H1 (cell line): ENCODE measurements around the gene LHPP. TPM values are rescaled to one million over a fixed set of nuclear protein-coding genes. Genes with fewer than 3 reads are reported as not detected.

ENCODE experiments used
- CTCF ChIA-PET: fragments of 300-600 bp; sonication (Branson Sonifier 250); formaldehyde crosslinking; loops from one replicate; lab custom pipeline; 2021; ENCODE audit not compliant: partially characterized antibody; lab: Charles Lee
- POLR2A ChIA-PET: fragments of 300-600 bp; sonication (Branson Sonifier 250); formaldehyde crosslinking; loops from one replicate; lab custom pipeline; 2021; ENCODE audit warnings: inconsistent platforms; ENCODE audit not compliant: partially characterized antibody; lab: Charles Lee
- DNase-seq, 2 experiments: peaks; one replicate each; pipeline versions ENCODE4 v3.0.0 to v3.0.0-alpha.2; 2010 to 2022; ENCODE audit warnings: low spot score in 2 of 2, low read depth in 1 of 2, mixed read lengths in 1 of 2
- FAIRE-seq: peaks from 2 replicates; lab custom pipeline; 2011; peaks lifted over from hg19 to GRCh38; lab: Jason Lieb, UNC
- H2AFZ ChIP-seq: 2 replicates; pipeline ENCODE4 v1.8.1; 2012; ENCODE audit warnings: low read length, inconsistent platforms
- H2AK5ac ChIP-seq: 2 replicates; pipeline ENCODE4 v1.6.1; 2013; ENCODE audit warnings: low read depth, low read length
- H2BK120ac ChIP-seq: replicated peaks from 2 replicates; pipeline ENCODE3; 2013; ENCODE audit warnings: low read depth, low read length, inconsistent platforms
- H2BK12ac ChIP-seq: 2 replicates; pipeline ENCODE4 v1.6.1; 2013; ENCODE audit warnings: low read depth, low read length
- H2BK15ac ChIP-seq: 2 replicates; pipeline ENCODE4 v1.6.1; 2013; ENCODE audit warnings: low read length
- H2BK20ac ChIP-seq: 2 replicates; pipeline ENCODE4 v1.6.1; 2013; ENCODE audit warnings: low read length
- H2BK5ac ChIP-seq: 2 replicates; pipeline ENCODE4 v1.6.1; 2013; ENCODE audit warnings: low read depth, low read length
- H3K14ac ChIP-seq: 2 replicates; pipeline ENCODE4 v1.6.1; 2013; ENCODE audit warnings: inconsistent platforms; ENCODE audit not compliant: insufficient read length
- H3K18ac ChIP-seq: 2 replicates; pipeline ENCODE4 v1.6.1; 2013; ENCODE audit warnings: low read length; ENCODE audit errors: extremely low read depth
- H3K23ac ChIP-seq: 2 replicates; pipeline ENCODE4 v1.6.1; 2013; ENCODE audit warnings: inconsistent platforms; ENCODE audit not compliant: insufficient read length
- H3K23me2 ChIP-seq: 2 replicates; pipeline ENCODE4 v1.6.1; 2013; ENCODE audit warnings: low read depth, low read length
- H3K27ac ChIP-seq: 2 replicates; pipeline ENCODE4 v1.6.1; 2011; ENCODE audit warnings: low read depth, low read length, inconsistent platforms
- H3K27me3 ChIP-seq, 4 experiments: replicated peaks in 1 of 4; 1 replicate in 1 of 4; 2 replicates in 3 of 4; pipeline versions ENCODE4 v1.6.1 to v1.8.1; 2011 to 2013; ENCODE audit warnings: low read length in 3 of 4, mild to moderate bottlenecking in 3 of 4, inconsistent platforms in 2 of 4, mixed read lengths in 2 of 4, moderate library complexity in 1 of 4; ENCODE audit not compliant: control insufficient read depth in 3 of 4, insufficient read depth in 3 of 4; ENCODE audit errors: extremely low read depth in 1 of 4
- H3K36me3 ChIP-seq, 4 experiments: 2 replicates each; pipeline versions ENCODE4 v1.6.1 to v1.8.1; 2011 to 2013; ENCODE audit warnings: mild to moderate bottlenecking in 4 of 4, low read length in 3 of 4, moderate library complexity in 2 of 4, control low read depth in 1 of 4, inconsistent platforms in 1 of 4; ENCODE audit not compliant: insufficient read depth in 4 of 4, control insufficient read depth in 2 of 4
- H3K4ac ChIP-seq: replicated peaks from 2 replicates; pipeline ENCODE3; 2013; ENCODE audit warnings: low read length, low read depth, mixed read lengths, inconsistent platforms; ENCODE audit not compliant: insufficient read length
- H3K4me1 ChIP-seq, 4 experiments: replicated peaks in 1 of 4; 1 replicate in 1 of 4; 2 replicates in 3 of 4; pipeline versions ENCODE4 v1.6.1 to v1.8.1; 2011 to 2013; ENCODE audit warnings: low read length in 3 of 4, inconsistent platforms in 2 of 4, mixed read lengths in 1 of 4; ENCODE audit not compliant: insufficient read depth in 4 of 4, control insufficient read depth in 3 of 4
- H3K4me2 ChIP-seq, 2 experiments: 2 replicates each; pipeline versions ENCODE4 v1.6.1 to v1.8.1; 2011 to 2013; ENCODE audit warnings: low read depth in 2 of 2, low read length in 2 of 2, control low read depth in 1 of 2, inconsistent platforms in 1 of 2, mild to moderate bottlenecking in 1 of 2; ENCODE audit not compliant: insufficient read depth in 1 of 2
- H3K4me3 ChIP-seq, 4 experiments: fragments of 200-600, 300-600 bp in 1 of 4; sonication (generic), shearing (Covaris generic), sonication (Bioruptor Twin) in 1 of 4; 2 replicates each; pipeline versions ENCODE4 v1.5.1 to v1.8.1; 2011 to 2016; ENCODE audit warnings: low read length in 4 of 4, low read depth in 3 of 4, control low read depth in 2 of 4, inconsistent platforms in 2 of 4, mild to moderate bottlenecking in 2 of 4, mixed read lengths in 1 of 4, moderate library complexity in 1 of 4; ENCODE audit not compliant: insufficient read depth in 2 of 4; ENCODE audit errors: extremely low read depth in 1 of 4
- H3K56ac ChIP-seq: replicated peaks from 2 replicates; pipeline ENCODE3; 2013; ENCODE audit warnings: low read depth, mild to moderate bottlenecking, mixed read lengths, low read length, inconsistent platforms; ENCODE audit not compliant: insufficient read length
- H3K79me1 ChIP-seq: 2 replicates; pipeline ENCODE4 v1.6.1; 2013; ENCODE audit warnings: low read depth, low read length, control low read depth
- H3K79me2 ChIP-seq, 2 experiments: 2 replicates each; pipeline versions ENCODE4 v1.6.1 to v1.8.1; 2012 to 2013; ENCODE audit warnings: low read length in 2 of 2, mild to moderate bottlenecking in 2 of 2, inconsistent platforms in 1 of 2; ENCODE audit not compliant: insufficient read depth in 2 of 2, control insufficient read depth in 1 of 2
- H3K9ac ChIP-seq, 4 experiments: replicated peaks in 1 of 4; 1 replicate in 1 of 4; 2 replicates in 3 of 4; pipeline versions ENCODE4 v1.6.1 to v1.8.1; 2011 to 2013; ENCODE audit warnings: low read depth in 3 of 4, low read length in 3 of 4, control low read depth in 2 of 4, mild to moderate bottlenecking in 2 of 4, moderate library complexity in 2 of 4, inconsistent platforms in 1 of 4; ENCODE audit errors: extremely low read depth in 1 of 4
- H3K9me3 ChIP-seq, 2 experiments: 2 replicates each; pipeline versions ENCODE4 v1.6.1 to v1.8.1; 2012 to 2013; ENCODE audit warnings: mild to moderate bottlenecking in 2 of 2, moderate library complexity in 2 of 2, control low read depth in 1 of 2, inconsistent platforms in 1 of 2, low read depth in 1 of 2, low read length in 1 of 2, mixed read lengths in 1 of 2; ENCODE audit not compliant: insufficient read depth in 2 of 2
- H4K20me1 ChIP-seq, 2 experiments: replicated peaks in 1 of 2; 2 replicates each; pipeline versions ENCODE3 to v1.8.1; 2011 to 2013; ENCODE audit warnings: inconsistent platforms in 2 of 2, low read length in 2 of 2, mild to moderate bottlenecking in 1 of 2; ENCODE audit not compliant: insufficient read depth in 2 of 2, control insufficient read depth in 1 of 2
- H4K5ac ChIP-seq: 2 replicates; pipeline ENCODE4 v1.6.1; 2013; ENCODE audit warnings: low read length, low read depth, mixed read lengths, inconsistent platforms; ENCODE audit not compliant: insufficient read length
- H4K8ac ChIP-seq: 2 replicates; pipeline ENCODE4 v1.8.0; 2013; ENCODE audit warnings: mild to moderate bottlenecking, moderate library complexity, low read length, inconsistent platforms; ENCODE audit not compliant: insufficient read depth; ENCODE audit errors: extremely low read depth
- H4K91ac ChIP-seq: replicated peaks from 2 replicates; pipeline ENCODE3; 2013; ENCODE audit warnings: low read length, mixed read lengths, inconsistent platforms; ENCODE audit not compliant: insufficient read length
- CHD1 ChIP-seq: IDR thresholded peaks from 2 replicates; pipeline ENCODE4 v1.6.1; 2012; ENCODE audit warnings: low read depth, low read length, improper control_type of control experiment
- GABPA ChIP-seq: IDR thresholded peaks from 2 replicates; pipeline ENCODE4 v1.6.1; 2011; ENCODE audit warnings: mild to moderate bottlenecking, low read length, moderate library complexity, borderline replicate concordance; ENCODE audit not compliant: insufficient read depth
- HDAC2 ChIP-seq, 2 experiments: fragments of 300-600 bp in 1 of 2; sonication (generic) in 1 of 2; IDR thresholded peaks; 2 replicates each; pipeline ENCODE4 v1.6.1; 2011 to 2012; ENCODE audit warnings: low read depth in 2 of 2, low read length in 2 of 2, mild to moderate bottlenecking in 2 of 2, moderate library complexity in 2 of 2, borderline replicate concordance in 1 of 2, inconsistent platforms in 1 of 2
- JUN ChIP-seq: IDR thresholded peaks from 2 replicates; pipeline ENCODE4 v1.6.1; 2011; ENCODE audit warnings: low read depth, mild to moderate bottlenecking, improper control_type of control experiment, low read length
- JUND ChIP-seq: IDR thresholded peaks from 2 replicates; pipeline ENCODE4 v1.6.1; 2011; ENCODE audit warnings: mild to moderate bottlenecking, improper control_type of control experiment, low read length
- KDM1A ChIP-seq: fragments of 200-600, 300-600 bp; sonication (generic); IDR thresholded peaks from 2 replicates; pipeline ENCODE4 v1.7.1; 2016; ENCODE audit warnings: mild to moderate bottlenecking, low read length, borderline replicate concordance
- PHF8 ChIP-seq: fragments of 200-600 bp; sonication (generic); conservative IDR thresholded peaks from 2 replicates; pipeline ENCODE4 v1.7.1; 2012; ENCODE audit warnings: low read depth, mild to moderate bottlenecking, inconsistent platforms, low read length, moderate library complexity
- POU5F1 ChIP-seq: IDR thresholded peaks from 2 replicates; pipeline ENCODE4 v1.6.1; 2011; ENCODE audit warnings: low read depth, mild to moderate bottlenecking, low read length, moderate library complexity
- RFX5 ChIP-seq: IDR thresholded peaks from 2 replicates; pipeline ENCODE4 v1.6.1; 2011; ENCODE audit warnings: low read depth, low read length, improper control_type of control experiment, borderline replicate concordance
- SIX5 ChIP-seq: IDR thresholded peaks from 2 replicates; pipeline ENCODE4 v1.6.1; 2011; ENCODE audit warnings: mild to moderate bottlenecking, low read depth, low read length
- USF2 ChIP-seq: IDR thresholded peaks from 2 replicates; pipeline ENCODE4 v1.6.1; 2011; ENCODE audit warnings: low read length, improper control_type of control experiment
- WGBS, 2 experiments: shearing (Covaris generic) in 1 of 2; methylation state at CpG; one replicate each; pipeline versions ENCODE4 v1.1.6 to v1.1.7; 2013 to 2015; ENCODE audit warnings: low lambda C conversion rate in 2 of 2, mixed read lengths in 2 of 2, inconsistent platforms in 1 of 2, low coverage in 1 of 2, missing lambda C conversion rate in 1 of 2; ENCODE audit not compliant: insufficient replicate concordance in 2 of 2, insufficient coverage in 1 of 2, insufficient read length in 1 of 2; ENCODE audit errors: extremely low coverage in 1 of 2, missing lambda C conversion rate in 1 of 2; 5-methylcytosine and 5-hydroxymethylcytosine counted together
- polyA plus RNA-seq, 7 experiments: library from polyadenylated mRNA; depleted of rRNA in 3 of 7; stranded (reverse) in 5 of 7; unstranded in 2 of 7; fragments of >200 nt in 5 of 7; fragments of 200-250 nt in 2 of 7; gene quantifications; 1 replicate in 5 of 7; 2 replicates in 1 of 7; 4 replicates in 1 of 7; pipeline versions ENCODE4 v1.2.1 to v1.2.3, GENCODE V29; 2011 to 2013; ENCODE audit warnings: missing spikeins in 2 of 7, mixed read lengths in 2 of 7
- total RNA-seq: library from RNA; stranded (reverse); fragmentation: NEBNext Ultra II Directional; extraction: Animal tissue kit (Norgen Biotek cat#: 25700); gene quantifications from 2 replicates; pipeline ENCODE4 v1.2.1, GENCODE V29; 2021

The LHPP gene
- total and polyA plus RNA-seq, 2 of the 8 experiments (the other 6 are each of a cell fraction or from before 2014, with no cell fraction given) = 26.0 to 45.0 TPM

GRCh38 chr10:124537891-124538290, 76.3 kb downstream of the LHPP start:
- H3K4ac ChIP-seq = no peak overlapping the region
- peaks cover 0 to 1% of the 10 kb centered on the region in 2 experiments for H4K20me1 ChIP-seq
- no peaks in the 10 kb centered on the region for H3K79me2 ChIP-seq
- peak overlapping the region; percentile 9 for H4K8ac ChIP-seq
- H2BK5ac ChIP-seq = peak overlapping the region; percentile 39; the same call in 1 of the 2 replicates
- no peaks in the 10 kb centered on the region for H3K23me2 ChIP-seq
- H3K23ac ChIP-seq = no peak overlapping the region
- no peak overlapping the region for H4K91ac ChIP-seq
- H3K36me3 ChIP-seq = no peaks in the 10 kb centered on the region
- CTCF ChIA-PET = interaction anchor here (0.7 to 38.0 kb wide), 9 partner anchors 8 to 261 kb away, joined by 3 to 681 read pairs (median 8); no protein-coding TSS in a partner anchor
- H3K4me2 ChIP-seq = no peak overlapping the region
- H3K56ac ChIP-seq = no peak overlapping the region
- H3K14ac ChIP-seq = no peak overlapping the region
- H3K9me3 ChIP-seq = no peaks in the 10 kb centered on the region
- no peak overlapping the region for H4K5ac ChIP-seq
- no peak overlapping the region for H3K27ac ChIP-seq
- no peaks in the 10 kb centered on the region for H3K27me3 ChIP-seq
- H2BK12ac ChIP-seq = no peak overlapping the region
- H2BK15ac ChIP-seq = no peak overlapping the region
- no peak overlapping the region for H3K9ac ChIP-seq
- H2AFZ ChIP-seq = no peak overlapping the region
- 88% methylated on average over 13 of the region's 13 CpGs; no CpG with 5 or more reads in 1 of the 2 experiments for WGBS, 2 experiments
- no peaks in the 10 kb centered on the region for H3K79me1 ChIP-seq
- no peak overlapping the region for H2BK20ac ChIP-seq
- H3K18ac ChIP-seq = no peak overlapping the region
- no peak overlapping the region for H3K4me3 ChIP-seq
- FAIRE-seq (no peak), DNase-seq (no peak)
- peaks cover 0 to 15% (median 8%) of the 10 kb centered on the region in 4 experiments; a peak in 5 of 7 replicates for H3K4me1 ChIP-seq
- no peak overlapping the region for H2BK120ac ChIP-seq
- POLR2A ChIA-PET = interaction anchor here (1.0 to 2.1 kb wide), 2 partner anchors 9 to 91 kb away, joined by 3 to 5 read pairs; no protein-coding TSS in a partner anchor
- no peak overlapping the region for H2AK5ac ChIP-seq
- TF ChIP-seq JUND = no peak
- TF ChIP-seq JUN = no peak
- no peak for TF ChIP-seq POU5F1
- TF ChIP-seq CHD1 = no peak
- no peak for TF ChIP-seq SIX5
- no peak for TF ChIP-seq PHF8
- no peak for TF ChIP-seq KDM1A
- TF ChIP-seq USF2 = no peak
- TF ChIP-seq HDAC2 (IDR thresholded peaks at IDR 0.05; ENCODE audit: borderline replicate concordance in 1 of 2, low read depth in 2 of 2, low read length in 2 of 2) = no peak
- no peak for TF ChIP-seq GABPA
- TF ChIP-seq RFX5 = no peak
